Measurements from ENCODE around the gene ADAMTS18. TPM values are rescaled to one million over a fixed set of nuclear protein-coding genes. Genes with fewer than 3 reads are reported as not detected.

Gene ADAMTS18
- polyA plus RNA-seq, 2 of the 4 experiments (the other 2 are of a cell fraction), result 0.03 TPM; not detected in 1

- TF ChIP-seq RFX5 (IDR thresholded peaks at IDR 0.05), result no peak
- TF ChIP-seq NFE2L2 (conservative IDR thresholded peaks at IDR 0.05; ENCODE audit: low read length), result no peak
- TF ChIP-seq USF2 (IDR thresholded peaks at IDR 0.05), result no peak
Observed at GRCh38 chr16:77310877-77311276, 124.0 kb downstream of the ADAMTS18 start (continued).

GRCh38 chr16:77308163-77308561, 126.7 kb downstream of the ADAMTS18 start:
- ChIA-PET POLR2A (interaction anchor here (0.6 to 0.8 kb wide), 2 partner anchors 41 to 51 kb away, joined by 3 read pairs; no protein-coding TSS in a partner anchor), CTCF (interaction anchor here (1.3 to 2.7 kb wide), 2 partner anchors 25 to 276 kb away, joined by 4 to 10 read pairs; no protein-coding TSS in a partner anchor)
- H3K27ac ChIP-seq, result peak overlapping the region; percentile 41 to 65; a peak in 3 of 6 replicates
- TF ChIP-seq PHF8 (IDR thresholded peaks at IDR 0.05; ENCODE audit: borderline replicate concordance, low read depth) (no peak), ELK1 (IDR thresholded peaks at IDR 0.05; ENCODE audit: low read depth, low read length) (no peak), RFX5 (IDR thresholded peaks at IDR 0.05) (no peak), BCL3 (IDR thresholded peaks at IDR 0.05) (no peak), HOXB5 (CRISPR knock-in tag; IDR thresholded peaks at IDR 0.05) (no peak), CEBPB (IDR thresholded peaks at IDR 0.05) (peak; percentile 30 to 60; a peak in 2 of 4 replicates), EP300 (IDR thresholded peaks at IDR 0.05) (no peak), MAFK (IDR thresholded peaks at IDR 0.05; ENCODE audit: partially characterized antibody) (no peak), MYC (IDR thresholded peaks at IDR 0.05; ENCODE audit: borderline replicate concordance, low read length) (no peak), FOSB (CRISPR knock-in tag; IDR thresholded peaks at IDR 0.05) (no peak), HOXA7 (CRISPR knock-in tag; IDR thresholded peaks at IDR 0.05) (no peak), CHD2 (IDR thresholded peaks at IDR 0.05; ENCODE audit: low read length, partially characterized antibody) (no peak), FOXS1 (CRISPR knock-in tag; IDR thresholded peaks at IDR 0.05) (0 out of 2 replicates have a peak, but pooled peaks have one; percentile 34), BHLHE40 (IDR thresholded peaks at IDR 0.05; ENCODE audit: low read depth, low read length) (no peak), ESRRA (IDR thresholded peaks at IDR 0.05; ENCODE audit: borderline replicate concordance, low read length) (no peak), SMC3 (IDR thresholded peaks at IDR 0.05) (no peak; the same call in 2 of the 3 replicates), JUNB (IDR thresholded peaks at IDR 0.05) (peak; percentile 85), POLR2A (IDR thresholded peaks at IDR 0.05; ENCODE audit: low read length) (no peak), KDM5A (IDR thresholded peaks at IDR 0.05) (no peak), HMGXB4 (CRISPR knock-in tag; IDR thresholded peaks at IDR 0.05; ENCODE audit: borderline replicate concordance) (no peak), JUN (IDR thresholded peaks at IDR 0.05) (peak; percentile 20 to 29; a peak in 1 of 5 replicates), MAX (IDR thresholded peaks at IDR 0.05) (no peak), E2F6 (IDR thresholded peaks at IDR 0.05; ENCODE audit: borderline replicate concordance, low read depth) (no peak), RAD21 (conservative IDR thresholded peaks at IDR 0.05 in 1 of 2, IDR thresholded peaks at IDR 0.05 in 1 of 2) (0 out of 5 replicates have a peak, but pooled peaks of 1 of the 2 experiments have one; percentile 28), REST (IDR thresholded peaks at IDR 0.05) (no peak), PBX3 (IDR thresholded peaks at IDR 0.05) (no peak), TFCP2L1 (CRISPR knock-in tag; IDR thresholded peaks at IDR 0.05) (no peak)

More at GRCh38 chr16:77308163-77308561, 126.7 kb downstream of the ADAMTS18 start:
- H3K9me3 ChIP-seq, result no peaks in the 10 kb centered on the region
- WGBS (ENCODE audit: missing lambda C conversion rate), result 10% methylated on average over 1 of the region's 1 CpG
- H3K4me1 ChIP-seq, result peaks cover 31% of the 10 kb centered on the region
- peak overlapping the region; percentile 49 for H3K4me2 ChIP-seq
- ATAC-seq (peak; percentile 84 to 90), DNase-seq (ENCODE audit: low read depth in 1 of 2, low spot score in 1 of 2) (peak; percentile 31 to 73), FAIRE-seq (no peak)
- no peak overlapping the region for H3K4me3 ChIP-seq
